ENCODE results near the gene BDNF.

DNA sequence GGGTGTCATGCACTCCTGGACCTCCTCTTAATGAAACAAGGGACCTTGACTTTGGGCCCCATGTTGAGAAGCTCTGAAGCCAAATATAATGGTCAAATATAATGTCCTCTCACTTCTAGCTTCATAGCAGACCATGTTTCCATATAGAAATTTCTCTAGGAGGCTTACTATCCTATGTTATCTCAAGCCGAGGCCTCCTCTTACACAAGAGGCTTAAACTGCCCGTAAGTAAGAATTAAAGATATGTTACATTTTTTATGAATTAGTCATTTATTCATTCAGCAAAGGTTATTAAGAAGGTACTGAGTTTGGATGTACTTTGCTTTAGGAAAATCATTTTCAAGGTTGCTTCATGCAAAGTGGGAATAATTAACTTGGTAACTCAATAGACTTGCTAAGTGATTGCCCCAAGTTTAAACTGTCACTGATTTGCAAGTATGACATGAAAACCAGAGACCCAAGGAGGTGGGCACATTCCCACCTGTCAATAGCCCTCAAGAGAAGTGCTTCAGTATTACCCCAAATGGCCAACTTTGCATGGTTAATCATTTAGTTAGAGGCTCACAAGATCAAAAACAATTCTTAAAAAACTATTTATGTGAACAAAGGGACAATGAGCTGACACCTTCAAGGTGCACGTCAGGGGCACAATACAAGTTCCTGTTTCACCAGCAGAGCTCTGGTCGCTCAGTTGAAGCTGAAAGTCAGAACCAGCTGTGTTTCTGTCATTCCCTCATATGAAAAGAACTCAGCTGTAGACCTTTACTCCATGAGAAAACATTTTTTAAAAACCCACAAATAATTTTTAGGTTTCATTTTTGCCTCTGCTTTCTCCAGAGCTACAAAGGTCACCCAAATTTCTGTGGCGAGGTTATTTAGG, 20.9 kb downstream of the BDNF start:
- TF ChIP-seq, protein P1, sequence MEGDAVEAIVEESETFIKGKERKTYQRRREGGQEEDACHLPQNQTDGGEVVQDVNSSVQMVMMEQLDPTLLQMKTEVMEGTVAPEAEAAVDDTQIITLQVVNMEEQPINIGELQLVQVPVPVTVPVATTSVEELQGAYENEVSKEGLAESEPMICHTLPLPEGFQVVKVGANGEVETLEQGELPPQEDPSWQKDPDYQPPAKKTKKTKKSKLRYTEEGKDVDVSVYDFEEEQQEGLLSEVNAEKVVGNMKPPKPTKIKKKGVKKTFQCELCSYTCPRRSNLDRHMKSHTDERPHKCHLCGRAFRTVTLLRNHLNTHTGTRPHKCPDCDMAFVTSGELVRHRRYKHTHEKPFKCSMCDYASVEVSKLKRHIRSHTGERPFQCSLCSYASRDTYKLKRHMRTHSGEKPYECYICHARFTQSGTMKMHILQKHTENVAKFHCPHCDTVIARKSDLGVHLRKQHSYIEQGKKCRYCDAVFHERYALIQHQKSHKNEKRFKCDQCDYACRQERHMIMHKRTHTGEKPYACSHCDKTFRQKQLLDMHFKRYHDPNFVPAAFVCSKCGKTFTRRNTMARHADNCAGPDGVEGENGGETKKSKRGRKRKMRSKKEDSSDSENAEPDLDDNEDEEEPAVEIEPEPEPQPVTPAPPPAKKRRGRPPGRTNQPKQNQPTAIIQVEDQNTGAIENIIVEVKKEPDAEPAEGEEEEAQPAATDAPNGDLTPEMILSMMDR (optimal IDR thresholded peaks at IDR 0.05 in 1 of 3, IDR thresholded peaks at IDR 0.05 in 1 of 3, conservative IDR thresholded peaks at IDR 0.05 in 1 of 3; ENCODE audit: extremely low read depth in 1 of 3, insufficient read depth in 2 of 3, low read length in 3 of 3) = no peak
- TF ChIP-seq EZH2 (IDR thresholded peaks at IDR 0.05; ENCODE audit: low read length) = no peak
